H1 (cell line): ENCODE data around the gene GXYLT2. TPM values are rescaled to one million over a fixed set of nuclear protein-coding genes. Genes with fewer than 3 reads are reported as not detected.

Source experiments
- CTCF ChIA-PET: fragments of 300-600 bp; sonication (Branson Sonifier 250); formaldehyde crosslinking; loops from one replicate; lab custom pipeline; 2021; ENCODE audit not compliant: partially characterized antibody; lab: Charles Lee
- POLR2A ChIA-PET: fragments of 300-600 bp; sonication (Branson Sonifier 250); formaldehyde crosslinking; loops from one replicate; lab custom pipeline; 2021; ENCODE audit warnings: inconsistent platforms; ENCODE audit not compliant: partially characterized antibody; lab: Charles Lee
- DNase-seq, 2 experiments: peaks; one replicate each; pipeline versions ENCODE4 v3.0.0 to v3.0.0-alpha.2; 2010 to 2022; ENCODE audit warnings: low spot score in 2 of 2, low read depth in 1 of 2, mixed read lengths in 1 of 2
- FAIRE-seq: peaks from 2 replicates; lab custom pipeline; 2011; peaks lifted over from hg19 to GRCh38; lab: Jason Lieb, UNC
- H2AFZ ChIP-seq: 2 replicates; pipeline ENCODE4 v1.8.1; 2012; ENCODE audit warnings: low read length, inconsistent platforms
- H2AK5ac ChIP-seq: 2 replicates; pipeline ENCODE4 v1.6.1; 2013; ENCODE audit warnings: low read depth, low read length
- H2BK120ac ChIP-seq: replicated peaks from 2 replicates; pipeline ENCODE3; 2013; ENCODE audit warnings: low read depth, low read length, inconsistent platforms
- H2BK12ac ChIP-seq: 2 replicates; pipeline ENCODE4 v1.6.1; 2013; ENCODE audit warnings: low read depth, low read length
- H2BK15ac ChIP-seq: 2 replicates; pipeline ENCODE4 v1.6.1; 2013; ENCODE audit warnings: low read length
- H2BK20ac ChIP-seq: 2 replicates; pipeline ENCODE4 v1.6.1; 2013; ENCODE audit warnings: low read length
- H2BK5ac ChIP-seq: 2 replicates; pipeline ENCODE4 v1.6.1; 2013; ENCODE audit warnings: low read depth, low read length
- H3K14ac ChIP-seq: 2 replicates; pipeline ENCODE4 v1.6.1; 2013; ENCODE audit warnings: inconsistent platforms; ENCODE audit not compliant: insufficient read length
- H3K18ac ChIP-seq: 2 replicates; pipeline ENCODE4 v1.6.1; 2013; ENCODE audit warnings: low read length; ENCODE audit errors: extremely low read depth
- H3K23ac ChIP-seq: 2 replicates; pipeline ENCODE4 v1.6.1; 2013; ENCODE audit warnings: inconsistent platforms; ENCODE audit not compliant: insufficient read length
- H3K23me2 ChIP-seq: 2 replicates; pipeline ENCODE4 v1.6.1; 2013; ENCODE audit warnings: low read depth, low read length
- H3K27ac ChIP-seq: 2 replicates; pipeline ENCODE4 v1.6.1; 2011; ENCODE audit warnings: low read depth, low read length, inconsistent platforms
- H3K27me3 ChIP-seq, 4 experiments: replicated peaks in 1 of 4; 1 replicate in 1 of 4; 2 replicates in 3 of 4; pipeline versions ENCODE4 v1.6.1 to v1.8.1; 2011 to 2013; ENCODE audit warnings: low read length in 3 of 4, mild to moderate bottlenecking in 3 of 4, inconsistent platforms in 2 of 4, mixed read lengths in 2 of 4, moderate library complexity in 1 of 4; ENCODE audit not compliant: control insufficient read depth in 3 of 4, insufficient read depth in 3 of 4; ENCODE audit errors: extremely low read depth in 1 of 4
- H3K36me3 ChIP-seq, 4 experiments: 2 replicates each; pipeline versions ENCODE4 v1.6.1 to v1.8.1; 2011 to 2013; ENCODE audit warnings: mild to moderate bottlenecking in 4 of 4, low read length in 3 of 4, moderate library complexity in 2 of 4, control low read depth in 1 of 4, inconsistent platforms in 1 of 4; ENCODE audit not compliant: insufficient read depth in 4 of 4, control insufficient read depth in 2 of 4
- H3K4ac ChIP-seq: replicated peaks from 2 replicates; pipeline ENCODE3; 2013; ENCODE audit warnings: low read length, low read depth, mixed read lengths, inconsistent platforms; ENCODE audit not compliant: insufficient read length
- H3K4me1 ChIP-seq, 4 experiments: replicated peaks in 1 of 4; 1 replicate in 1 of 4; 2 replicates in 3 of 4; pipeline versions ENCODE4 v1.6.1 to v1.8.1; 2011 to 2013; ENCODE audit warnings: low read length in 3 of 4, inconsistent platforms in 2 of 4, mixed read lengths in 1 of 4; ENCODE audit not compliant: insufficient read depth in 4 of 4, control insufficient read depth in 3 of 4
- H3K4me2 ChIP-seq, 2 experiments: 2 replicates each; pipeline versions ENCODE4 v1.6.1 to v1.8.1; 2011 to 2013; ENCODE audit warnings: low read depth in 2 of 2, low read length in 2 of 2, control low read depth in 1 of 2, inconsistent platforms in 1 of 2, mild to moderate bottlenecking in 1 of 2; ENCODE audit not compliant: insufficient read depth in 1 of 2
- H3K4me3 ChIP-seq, 4 experiments: fragments of 200-600, 300-600 bp in 1 of 4; sonication (generic), shearing (Covaris generic), sonication (Bioruptor Twin) in 1 of 4; 2 replicates each; pipeline versions ENCODE4 v1.5.1 to v1.8.1; 2011 to 2016; ENCODE audit warnings: low read length in 4 of 4, low read depth in 3 of 4, control low read depth in 2 of 4, inconsistent platforms in 2 of 4, mild to moderate bottlenecking in 2 of 4, mixed read lengths in 1 of 4, moderate library complexity in 1 of 4; ENCODE audit not compliant: insufficient read depth in 2 of 4; ENCODE audit errors: extremely low read depth in 1 of 4
- H3K56ac ChIP-seq: replicated peaks from 2 replicates; pipeline ENCODE3; 2013; ENCODE audit warnings: low read depth, mild to moderate bottlenecking, mixed read lengths, low read length, inconsistent platforms; ENCODE audit not compliant: insufficient read length
- H3K79me1 ChIP-seq: 2 replicates; pipeline ENCODE4 v1.6.1; 2013; ENCODE audit warnings: low read depth, low read length, control low read depth
- H3K79me2 ChIP-seq, 2 experiments: 2 replicates each; pipeline versions ENCODE4 v1.6.1 to v1.8.1; 2012 to 2013; ENCODE audit warnings: low read length in 2 of 2, mild to moderate bottlenecking in 2 of 2, inconsistent platforms in 1 of 2; ENCODE audit not compliant: insufficient read depth in 2 of 2, control insufficient read depth in 1 of 2
- H3K9ac ChIP-seq, 4 experiments: replicated peaks in 1 of 4; 1 replicate in 1 of 4; 2 replicates in 3 of 4; pipeline versions ENCODE4 v1.6.1 to v1.8.1; 2011 to 2013; ENCODE audit warnings: low read depth in 3 of 4, low read length in 3 of 4, control low read depth in 2 of 4, mild to moderate bottlenecking in 2 of 4, moderate library complexity in 2 of 4, inconsistent platforms in 1 of 4; ENCODE audit errors: extremely low read depth in 1 of 4
- H3K9me3 ChIP-seq, 2 experiments: 2 replicates each; pipeline versions ENCODE4 v1.6.1 to v1.8.1; 2012 to 2013; ENCODE audit warnings: mild to moderate bottlenecking in 2 of 2, moderate library complexity in 2 of 2, control low read depth in 1 of 2, inconsistent platforms in 1 of 2, low read depth in 1 of 2, low read length in 1 of 2, mixed read lengths in 1 of 2; ENCODE audit not compliant: insufficient read depth in 2 of 2
- H4K20me1 ChIP-seq, 2 experiments: replicated peaks in 1 of 2; 2 replicates each; pipeline versions ENCODE3 to v1.8.1; 2011 to 2013; ENCODE audit warnings: inconsistent platforms in 2 of 2, low read length in 2 of 2, mild to moderate bottlenecking in 1 of 2; ENCODE audit not compliant: insufficient read depth in 2 of 2, control insufficient read depth in 1 of 2
- H4K5ac ChIP-seq: 2 replicates; pipeline ENCODE4 v1.6.1; 2013; ENCODE audit warnings: low read length, low read depth, mixed read lengths, inconsistent platforms; ENCODE audit not compliant: insufficient read length
- H4K8ac ChIP-seq: 2 replicates; pipeline ENCODE4 v1.8.0; 2013; ENCODE audit warnings: mild to moderate bottlenecking, moderate library complexity, low read length, inconsistent platforms; ENCODE audit not compliant: insufficient read depth; ENCODE audit errors: extremely low read depth
- H4K91ac ChIP-seq: replicated peaks from 2 replicates; pipeline ENCODE3; 2013; ENCODE audit warnings: low read length, mixed read lengths, inconsistent platforms; ENCODE audit not compliant: insufficient read length
- CBX8 ChIP-seq: fragments of 300-800, 300-1000 bp; sonication (generic); IDR thresholded peaks from 2 replicates; pipeline ENCODE4 v1.7.1; 2016; ENCODE audit warnings: low read depth, low read length, borderline replicate concordance
- CTBP2 ChIP-seq: IDR thresholded peaks from 2 replicates; pipeline ENCODE4 v1.7.0; 2011; ENCODE audit warnings: borderline replicate concordance, mild to moderate bottlenecking, moderate library complexity, mixed read lengths, low read length; ENCODE audit not compliant: insufficient read depth, insufficient read length
- EGR1 ChIP-seq: IDR thresholded peaks from 2 replicates; pipeline ENCODE4 v1.6.1; 2011; ENCODE audit warnings: low read depth, low read length, borderline replicate concordance
- FOSL1 ChIP-seq: IDR thresholded peaks from 2 replicates; pipeline ENCODE4 v1.6.1; 2011; ENCODE audit warnings: mild to moderate bottlenecking, low read depth, low read length, moderate library complexity; ENCODE audit not compliant: insufficient read depth
- RBBP5 ChIP-seq: IDR thresholded peaks from 2 replicates; pipeline ENCODE4 v1.7.1; 2012; ENCODE audit warnings: low read depth, mild to moderate bottlenecking, inconsistent platforms, low read length, moderate library complexity, borderline replicate concordance
- SIRT6 ChIP-seq: IDR thresholded peaks from one replicate; pipeline ENCODE4 v1.7.1; 2012; ENCODE audit warnings: low read length, inconsistent platforms
- SP1 ChIP-seq: IDR thresholded peaks from 2 replicates; pipeline ENCODE4 v1.6.1; 2011; ENCODE audit warnings: low read depth, low read length
- YY1 ChIP-seq: IDR thresholded peaks from 2 replicates; pipeline ENCODE4 v1.6.1; 2011; ENCODE audit warnings: low read depth, mild to moderate bottlenecking, low read length
- ZNF274 ChIP-seq: IDR thresholded peaks from 2 replicates; pipeline ENCODE4 v1.7.0; 2012; ENCODE audit warnings: low read length, borderline replicate concordance; ENCODE audit errors: extremely low read depth
- WGBS, 2 experiments: shearing (Covaris generic) in 1 of 2; methylation state at CpG; one replicate each; pipeline versions ENCODE4 v1.1.6 to v1.1.7; 2013 to 2015; ENCODE audit warnings: low lambda C conversion rate in 2 of 2, mixed read lengths in 2 of 2, inconsistent platforms in 1 of 2, low coverage in 1 of 2, missing lambda C conversion rate in 1 of 2; ENCODE audit not compliant: insufficient replicate concordance in 2 of 2, insufficient coverage in 1 of 2, insufficient read length in 1 of 2; ENCODE audit errors: extremely low coverage in 1 of 2, missing lambda C conversion rate in 1 of 2; 5-methylcytosine and 5-hydroxymethylcytosine counted together
- polyA plus RNA-seq, 7 experiments: library from polyadenylated mRNA; depleted of rRNA in 3 of 7; stranded (reverse) in 5 of 7; unstranded in 2 of 7; fragments of >200 nt in 5 of 7; fragments of 200-250 nt in 2 of 7; gene quantifications; 1 replicate in 5 of 7; 2 replicates in 1 of 7; 4 replicates in 1 of 7; pipeline versions ENCODE4 v1.2.1 to v1.2.3, GENCODE V29; 2011 to 2013; ENCODE audit warnings: missing spikeins in 2 of 7, mixed read lengths in 2 of 7
- total RNA-seq: library from RNA; stranded (reverse); fragmentation: NEBNext Ultra II Directional; extraction: Animal tissue kit (Norgen Biotek cat#: 25700); gene quantifications from 2 replicates; pipeline ENCODE4 v1.2.1, GENCODE V29; 2021

Gene GXYLT2
- total and polyA plus RNA-seq, 2 of the 8 experiments (the other 6 are each of a cell fraction or from before 2014, with no cell fraction given), result 1.8 to 5.6 TPM

DNA sequence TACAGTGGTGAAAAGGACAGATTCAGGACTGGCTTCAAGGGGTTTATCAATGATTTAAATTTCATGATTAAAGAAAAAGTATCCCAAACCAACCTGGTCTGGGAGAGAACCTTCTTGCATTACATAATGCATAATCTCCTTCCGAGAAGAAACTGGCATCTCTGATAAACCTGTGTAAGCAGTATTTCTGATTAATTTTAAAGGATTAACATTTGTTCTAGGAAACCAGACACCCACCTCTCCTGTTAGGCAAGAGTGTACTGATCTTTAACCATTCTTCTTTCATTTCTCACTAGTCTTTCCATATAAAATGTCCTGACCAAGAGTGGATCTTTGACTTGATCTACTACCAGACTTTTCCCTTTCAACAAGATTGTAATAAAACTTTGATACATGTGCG is 85.9 kb downstream of the GXYLT2 start:
- WGBS, 2 experiments, result 88% methylated on average over 2 of the region's 2 CpGs; no CpG with 5 or more reads in 1 of the 2 experiments
- ChIA-PET POLR2A (no interaction called here), CTCF (interaction anchor here (1.4 kb wide), 1 partner anchor 9 kb away, joined by 3 read pairs; no protein-coding TSS in a partner anchor)
- H3K56ac ChIP-seq, result no peak overlapping the region
- H2AK5ac ChIP-seq, result no peak overlapping the region
- H2BK15ac ChIP-seq, result no peak overlapping the region
- no peaks in the 10 kb centered on the region for H3K79me1 ChIP-seq
- no peak overlapping the region for H3K14ac ChIP-seq
- H3K79me2 ChIP-seq, result no peaks in the 10 kb centered on the region
- H2AFZ ChIP-seq, result no peak overlapping the region
- H3K27me3 ChIP-seq, result no peaks in the 10 kb centered on the region
- no peak overlapping the region for H2BK20ac ChIP-seq
- no peak overlapping the region for H2BK120ac ChIP-seq
- no peak overlapping the region for H3K18ac ChIP-seq
- H3K27ac ChIP-seq, result peak overlapping the region; percentile 40; the same call in 1 of the 2 replicates
- no peak for DNase-seq
- no peak overlapping the region for H4K5ac ChIP-seq
- no peaks in the 10 kb centered on the region for H3K23me2 ChIP-seq
- no peak overlapping the region for H3K4me2 ChIP-seq
- H4K91ac ChIP-seq, result no peak overlapping the region
- no peak overlapping the region for H4K8ac ChIP-seq
- FAIRE-seq, result no peak
- no peaks in the 10 kb centered on the region; a peak in 1 of 7 replicates for H3K4me1 ChIP-seq
- no peak overlapping the region for H3K4me3 ChIP-seq
- H4K20me1 ChIP-seq, result no peaks in the 10 kb centered on the region
- no peaks in the 10 kb centered on the region; a peak in 1 of 8 replicates for H3K36me3 ChIP-seq
- H2BK12ac ChIP-seq, result no peak overlapping the region
- no peaks in the 10 kb centered on the region for H3K9me3 ChIP-seq
- no peak overlapping the region for H2BK5ac ChIP-seq
- no peak overlapping the region for H3K23ac ChIP-seq
- H3K9ac ChIP-seq, result no peak overlapping the region
- H3K4ac ChIP-seq, result no peak overlapping the region
- TF ChIP-seq FOSL1, result no peak
- no peak for TF ChIP-seq CBX8
- no peak for TF ChIP-seq EGR1
- no peak for TF ChIP-seq RBBP5
- TF ChIP-seq YY1, result no peak
- TF ChIP-seq ZNF274, result no peak
- no peak for TF ChIP-seq SIRT6
- TF ChIP-seq CTBP2, result no peak
- TF ChIP-seq SP1, result no peak
